Coronary artery (tissue), 2 donors: Measurements from ENCODE around the gene TXNDC17.

ENCODE experiments used
- DNase-seq: peaks from one replicate; pipeline ENCODE4 v3.0.0-alpha.2; 2017; ENCODE audit warnings: low spot score
- H3K27ac ChIP-seq, 2 donors: fragments of 200-600 bp; sonication (generic); one replicate each; pipeline ENCODE4 v1.5.1; 2016 to 2019
- H3K4me3 ChIP-seq: fragments of 200-600 bp; sonication (generic); 2 replicates; pipeline ENCODE4 v1.5.1; 2016; ENCODE audit warnings: mild to moderate bottlenecking, moderate library complexity
- TF ChIP-seq, protein P1 (sequence below): fragments of 200-600 bp; sonication (generic); IDR thresholded peaks from one replicate; pipeline ENCODE4 v1.5.1; 2019; ENCODE audit warnings: antibody characterized with exemption

The TXNDC17 gene

GRCh38 chr17:6683730-6684459 is 43.0 kb downstream of the TXNDC17 start:
- TF ChIP-seq, protein P1, sequence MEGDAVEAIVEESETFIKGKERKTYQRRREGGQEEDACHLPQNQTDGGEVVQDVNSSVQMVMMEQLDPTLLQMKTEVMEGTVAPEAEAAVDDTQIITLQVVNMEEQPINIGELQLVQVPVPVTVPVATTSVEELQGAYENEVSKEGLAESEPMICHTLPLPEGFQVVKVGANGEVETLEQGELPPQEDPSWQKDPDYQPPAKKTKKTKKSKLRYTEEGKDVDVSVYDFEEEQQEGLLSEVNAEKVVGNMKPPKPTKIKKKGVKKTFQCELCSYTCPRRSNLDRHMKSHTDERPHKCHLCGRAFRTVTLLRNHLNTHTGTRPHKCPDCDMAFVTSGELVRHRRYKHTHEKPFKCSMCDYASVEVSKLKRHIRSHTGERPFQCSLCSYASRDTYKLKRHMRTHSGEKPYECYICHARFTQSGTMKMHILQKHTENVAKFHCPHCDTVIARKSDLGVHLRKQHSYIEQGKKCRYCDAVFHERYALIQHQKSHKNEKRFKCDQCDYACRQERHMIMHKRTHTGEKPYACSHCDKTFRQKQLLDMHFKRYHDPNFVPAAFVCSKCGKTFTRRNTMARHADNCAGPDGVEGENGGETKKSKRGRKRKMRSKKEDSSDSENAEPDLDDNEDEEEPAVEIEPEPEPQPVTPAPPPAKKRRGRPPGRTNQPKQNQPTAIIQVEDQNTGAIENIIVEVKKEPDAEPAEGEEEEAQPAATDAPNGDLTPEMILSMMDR, result no peak
- H3K4me3 ChIP-seq, result no peak overlapping the region
- H3K27ac ChIP-seq, result no peak overlapping the region
- no peak for DNase-seq

GRCh38 chr17:6684460-6684783 is 43.6 kb downstream of the TXNDC17 start:
- H3K4me3 ChIP-seq, result no peak overlapping the region
- TF ChIP-seq, protein P1, result no peak
- no peak for DNase-seq
- no peak overlapping the region for H3K27ac ChIP-seq

GRCh38 chr17:6684881-6685767 is 44.3 kb downstream of the TXNDC17 start:
- TF ChIP-seq, protein P1, result no peak
- Histone ChIP-seq H3K27ac (no peak overlapping the region), H3K4me3 (no peak overlapping the region)
- DNase-seq, result no peak

GRCh38 chr17:6686026-6686425 is 45.2 kb downstream of the TXNDC17 start:
- Histone ChIP-seq H3K27ac (no peak overlapping the region), H3K4me3 (no peak overlapping the region)
- TF ChIP-seq, protein P1, result no peak
- no peak for DNase-seq

DNA sequence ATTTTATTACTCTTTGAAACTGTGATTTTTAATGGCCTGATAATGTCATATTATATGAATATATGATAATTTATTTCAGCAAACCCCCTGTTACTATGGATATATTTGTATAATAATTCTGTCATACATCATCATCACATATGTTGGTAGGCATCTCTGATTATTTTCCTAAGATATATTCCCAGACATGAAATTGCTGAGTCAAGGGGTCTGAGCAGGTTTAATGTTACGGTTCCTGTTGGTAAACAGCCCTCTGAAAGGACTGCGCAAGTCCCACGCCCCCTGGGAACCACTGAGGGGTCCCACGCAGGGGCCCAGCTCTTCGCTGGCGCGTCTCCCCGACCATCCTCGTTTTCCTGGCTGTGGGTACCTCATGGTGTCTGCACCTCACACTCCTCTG is 48.1 kb downstream of the TXNDC17 start:
- DNase-seq, result no peak
- TF ChIP-seq, protein P1, result no peak
- no peak overlapping the region for H3K27ac ChIP-seq
- H3K4me3 ChIP-seq, result no peak overlapping the region

DNA sequence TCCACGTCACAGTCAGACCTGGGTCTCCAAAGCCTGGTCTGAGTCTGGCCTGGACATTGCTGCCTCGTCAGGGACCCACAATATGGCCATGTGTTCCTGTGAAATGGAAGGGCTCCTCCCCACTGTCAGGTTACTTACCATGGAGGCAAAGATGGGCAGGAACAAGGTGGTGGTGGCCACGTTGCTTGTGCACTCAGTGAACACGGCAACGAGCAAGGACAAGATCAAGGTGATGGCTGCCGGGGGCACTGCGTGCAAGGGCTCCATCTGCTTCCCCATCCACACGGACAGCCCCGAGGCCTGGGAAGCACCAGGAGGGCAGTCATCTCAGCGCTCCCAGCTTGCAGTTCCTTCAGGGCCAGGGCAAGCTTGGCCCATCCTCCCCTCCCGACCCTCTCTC is 49.8 kb downstream of the TXNDC17 start:
- TF ChIP-seq, protein P1, result no peak
- Histone ChIP-seq H3K27ac (no peak overlapping the region), H3K4me3 (no peak overlapping the region)
- no peak for DNase-seq
